HepG2 (cell line): ENCODE measurements around the gene KCNQ1OT1. TPM values are rescaled to one million over a fixed set of nuclear protein-coding genes. Genes with fewer than 3 reads are reported as not detected.

Source experiments
- ATAC-seq: fragments of 200-7000 bp; cut with Tn5 transposase; 3 replicates; pipeline ENCODE4 v1.9.1; 2020; ENCODE audit warnings: mild to moderate bottlenecking, moderate library complexity
- BruUV-seq: library from RNA; stranded (reverse); fragments of 400-500 nt; replicated peaks from 2 replicates; lab custom pipeline; 2021; lab: Mats Ljungman, UMichigan
- CTCF ChIA-PET: fragments of 300-600 bp; formaldehyde crosslinking; extraction: SDS; loops from one replicate; lab custom pipeline; 2021; ENCODE audit warnings: low total read pairs, inconsistent platforms, low intra/inter-chr PET ratio; lab: Yijun Ruan, JAX
- POLR2A ChIA-PET: fragments of 350-600 bp; sonication (Branson Sonifier 250); formaldehyde crosslinking; loops from one replicate; lab custom pipeline; 2020; ENCODE audit warnings: antibody characterized with exemption, inconsistent platforms; lab: Yijun Ruan, JAX
- DNase-seq: peaks from one replicate; pipeline ENCODE4 v3.0.0-alpha.2; 2015; ENCODE audit warnings: low spot score
- FAIRE-seq: peaks from 3 replicates; lab custom pipeline; 2011; peaks lifted over from hg19 to GRCh38; lab: Jason Lieb, UNC
- H2AFZ ChIP-seq: one replicate; pipeline ENCODE4 v1.6.1; 2011; ENCODE audit warnings: low read length, inconsistent platforms
- H3K27ac ChIP-seq: fragments of 300-600 bp; 3 replicates; pipeline ENCODE4 v1.8.0; 2011; ENCODE audit warnings: mixed run types, mild to moderate bottlenecking, mixed read lengths, low read length, inconsistent platforms; ENCODE audit not compliant: insufficient read depth; ENCODE audit errors: extremely low read length
- H3K27me3 ChIP-seq, 2 experiments: fragments of 200-600 bp in 1 of 2; 2 replicates in 1 of 2; 3 replicates in 1 of 2; pipeline versions ENCODE4 v1.6.0 to v1.8.0; 2011; ENCODE audit warnings: low read length in 2 of 2, mild to moderate bottlenecking in 2 of 2, moderate library complexity in 2 of 2, inconsistent platforms in 1 of 2; ENCODE audit not compliant: insufficient read depth in 2 of 2, control insufficient read depth in 1 of 2
- H3K36me3 ChIP-seq, 2 experiments: fragments of 200-600 bp in 1 of 2; replicated peaks in 1 of 2; 2 replicates in 1 of 2; 3 replicates in 1 of 2; pipeline versions ENCODE4 v1.5.1 to v1.8.0; 2011; ENCODE audit warnings: low read length in 2 of 2, inconsistent platforms in 1 of 2; ENCODE audit not compliant: insufficient read depth in 2 of 2, control insufficient read depth in 1 of 2
- H3K4me1 ChIP-seq: 2 replicates; pipeline ENCODE4 v1.5.1; 2012; ENCODE audit warnings: low read length, inconsistent platforms; ENCODE audit not compliant: insufficient read depth
- H3K4me2 ChIP-seq: 2 replicates; pipeline ENCODE4 v1.6.0; 2011; ENCODE audit warnings: low read depth, low read length, inconsistent platforms
- H3K4me3 ChIP-seq, 3 experiments: fragments of 200-600 bp in 1 of 3; sonication (generic), shearing (Covaris generic) in 1 of 3; replicated peaks in 1 of 3; 2 replicates each; pipeline ENCODE4 v1.5.1; 2011 to 2016; ENCODE audit warnings: low read length in 3 of 3, inconsistent platforms in 2 of 3, low read depth in 2 of 3, mild to moderate bottlenecking in 2 of 3, control low read depth in 1 of 3, mixed read lengths in 1 of 3; ENCODE audit not compliant: insufficient read depth in 1 of 3
- H3K79me2 ChIP-seq: one replicate; pipeline ENCODE4 v1.6.1; 2011; ENCODE audit warnings: low read length, inconsistent platforms; ENCODE audit not compliant: insufficient read depth
- H3K9ac ChIP-seq: 2 replicates; pipeline ENCODE4 v1.6.0; 2011; ENCODE audit warnings: mild to moderate bottlenecking, low read depth, low read length, inconsistent platforms; ENCODE audit not compliant: insufficient read depth
- H3K9me3 ChIP-seq: 2 replicates; pipeline ENCODE4 v1.5.1; 2012; ENCODE audit warnings: mild to moderate bottlenecking, low read length
- H4K20me1 ChIP-seq: 2 replicates; pipeline ENCODE4 v1.6.0; 2011; ENCODE audit warnings: inconsistent platforms, mild to moderate bottlenecking, low read length, moderate library complexity; ENCODE audit not compliant: insufficient read depth
- CBX5 ChIP-seq: sonication (generic); formaldehyde crosslinking; IDR thresholded peaks from 2 replicates; pipeline ENCODE4 v1.4.0; 2020; ENCODE audit warnings: missing genetic modification reagents, borderline replicate concordance
- FOXP1 ChIP-seq, 2 experiments: fragments of 450-650 bp in 1 of 2; IDR thresholded peaks; 2 replicates each; pipeline ENCODE4 v1.6.1; 2017 to 2018; ENCODE audit warnings: antibody characterized with exemption in 1 of 2
- GZF1 ChIP-seq: sonication (generic); formaldehyde crosslinking; IDR thresholded peaks from 2 replicates; pipeline ENCODE4 v1.5.1; 2020; ENCODE audit warnings: mild to moderate bottlenecking, missing genetic modification reagents
- MTF2 ChIP-seq: sonication (generic); formaldehyde crosslinking; IDR thresholded peaks from 2 replicates; pipeline ENCODE4 v1.5.0; 2020; ENCODE audit warnings: missing genetic modification reagents, borderline replicate concordance
- SALL1 ChIP-seq: sonication (generic); formaldehyde crosslinking; IDR thresholded peaks from 2 replicates; pipeline ENCODE4 v1.8.0; 2022; ENCODE audit warnings: mild to moderate bottlenecking, missing genetic modification reagents
- SMC3 ChIP-seq: IDR thresholded peaks from 2 replicates; pipeline ENCODE4 v1.6.1; 2011; ENCODE audit warnings: low read length, improper control_type of control experiment
- SPEN ChIP-seq: sonication (generic); formaldehyde crosslinking; IDR thresholded peaks from 2 replicates; pipeline ENCODE4 v1.5.1; 2020; ENCODE audit warnings: low read depth, mild to moderate bottlenecking, missing genetic modification reagents
- ZNF282 ChIP-seq: fragments of 450-650 bp; IDR thresholded peaks from 2 replicates; pipeline ENCODE4 v1.6.1; 2018; ENCODE audit not compliant: partially characterized antibody
- ZNF451 ChIP-seq: sonication (generic); formaldehyde crosslinking; IDR thresholded peaks from 2 replicates; pipeline ENCODE4 v1.5.0; 2020; ENCODE audit warnings: mild to moderate bottlenecking, missing genetic modification reagents
- ZNF724P ChIP-seq: sonication (generic); formaldehyde crosslinking; IDR thresholded peaks from 2 replicates; pipeline ENCODE4 v1.8.0; 2022; ENCODE audit warnings: missing genetic modification reagents, borderline replicate concordance
- WGBS: methylation state at CpG from one replicate; pipeline ENCODE4 v1.1.6; 2017; ENCODE audit warnings: low lambda C conversion rate; 5-methylcytosine and 5-hydroxymethylcytosine counted together
- in situ Hi-C: cut with HindIII; loops from 2 replicates; pipeline ENCODE4 v1.10.0; 2017; ENCODE audit warnings: low pct_unique_long_range_greater_than_20kb; ENCODE audit not compliant: extremely low pct_ligation_motif_present
- intact Hi-C: fragments of 100-400 bp; cut with micrococcal nuclease; formaldehyde crosslinking; loops from one replicate; pipeline ENCODE4 v1.10.0; 2022; ENCODE audit not compliant: unreplicated experiment
- polyA plus RNA-seq, 8 experiments: library from polyadenylated mRNA; depleted of rRNA in 3 of 8; stranded (reverse) in 7 of 8; unstranded in 1 of 8; fragments of >200 nt; fragmentation: Illumina TruSeq in 4 of 8; extraction: Trizol in 4 of 8; gene quantifications; 2 replicates each; pipeline versions ENCODE4 v1.2.1 to v1.2.3, GENCODE V29; 2011 to 2016; ENCODE audit warnings: low read depth in 4 of 8, missing spikeins in 1 of 8, mixed read lengths in 1 of 8; ENCODE audit not compliant: insufficient read depth in 1 of 8
- total RNA-seq, 5 experiments: library from RNA; depleted of rRNA; stranded (reverse); fragments of >200 nt; fragmentation: Illumina TruSeq; extraction: Trizol; gene quantifications; 2 replicates each; pipeline ENCODE4 v1.2.3, GENCODE V29; 2016; ENCODE audit warnings: low read depth in 1 of 5
- TF ChIP-seq, protein P1 (sequence below), 2 experiments: fragments of 450-650 bp in 1 of 2; sonication (generic) in 1 of 2; formaldehyde crosslinking; IDR thresholded peaks; 2 replicates each; pipeline versions ENCODE4 v1.5.0 to v1.8.0; 2020 to 2022; ENCODE audit warnings: mild to moderate bottlenecking in 1 of 2, missing genetic modification reagents in 1 of 2
- TF ChIP-seq, protein P2 (sequence below): IDR thresholded peaks from 2 replicates; pipeline ENCODE4 v1.6.1; 2016
- TF ChIP-seq, protein P3 (sequence below): sonication (generic); formaldehyde crosslinking; conservative IDR thresholded peaks from 2 replicates; pipeline ENCODE4 v1.4.0; 2020; ENCODE audit warnings: mild to moderate bottlenecking, missing genetic modification reagents, moderate library complexity

The KCNQ1OT1 gene
- total and polyA plus RNA-seq, 2 of the 13 experiments (the other 11 are each of a cell fraction or from before 2014, with no cell fraction given) = 1.3 to 18.9 TPM

DNA sequence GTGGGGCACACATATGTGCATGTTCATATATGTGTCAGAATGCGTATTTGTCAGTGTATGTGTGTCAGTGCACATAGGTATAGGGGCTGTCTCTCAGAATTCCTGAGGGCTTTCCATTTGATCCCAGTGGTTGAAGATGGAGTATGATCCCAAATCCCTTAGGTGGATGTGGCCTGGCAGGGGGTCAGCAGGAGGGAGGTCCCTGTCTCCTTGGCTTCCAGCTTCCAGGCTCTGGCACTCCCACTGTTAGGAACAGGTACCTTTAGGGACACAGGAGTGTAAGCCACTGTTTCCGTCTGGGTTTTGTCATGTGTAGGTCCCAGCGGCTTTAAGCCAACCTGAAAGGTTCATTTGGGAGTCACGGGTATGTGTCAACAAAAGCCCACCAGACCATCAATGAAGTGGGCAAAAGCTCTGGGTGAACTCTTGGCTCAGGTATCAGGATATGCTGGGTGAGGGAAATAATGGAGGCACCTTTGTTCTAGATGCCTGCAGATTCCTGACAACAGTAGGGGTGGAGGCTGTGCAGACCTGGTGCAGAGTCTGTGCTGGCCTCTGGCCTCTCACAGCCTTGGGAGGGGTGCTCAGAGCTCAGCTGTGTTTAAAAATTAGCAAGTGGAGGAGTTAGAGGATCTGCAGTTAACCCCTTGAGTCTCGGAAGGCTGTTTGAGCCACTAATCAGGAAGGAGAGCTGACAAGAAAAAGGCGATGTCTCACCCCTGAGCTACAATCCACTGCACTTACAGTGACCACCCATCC is 9.0 kb downstream of the KCNQ1OT1 start (continued):
- TF ChIP-seq SMC3 = no peak
- no peak for TF ChIP-seq GZF1 (CRISPR knock-in tag)
- 0 out of 2 replicates have a peak, but pooled peaks have one; percentile 5 for TF ChIP-seq ZNF451 (CRISPR knock-in tag)
- no peak for TF ChIP-seq ZNF282
- no peak for TF ChIP-seq MTF2 (CRISPR knock-in tag)
- TF ChIP-seq, protein P1, sequence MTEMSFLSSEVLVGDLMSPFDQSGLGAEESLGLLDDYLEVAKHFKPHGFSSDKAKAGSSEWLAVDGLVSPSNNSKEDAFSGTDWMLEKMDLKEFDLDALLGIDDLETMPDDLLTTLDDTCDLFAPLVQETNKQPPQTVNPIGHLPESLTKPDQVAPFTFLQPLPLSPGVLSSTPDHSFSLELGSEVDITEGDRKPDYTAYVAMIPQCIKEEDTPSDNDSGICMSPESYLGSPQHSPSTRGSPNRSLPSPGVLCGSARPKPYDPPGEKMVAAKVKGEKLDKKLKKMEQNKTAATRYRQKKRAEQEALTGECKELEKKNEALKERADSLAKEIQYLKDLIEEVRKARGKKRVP (CRISPR knock-in tag; IDR thresholded peaks at IDR 0.05) = no peak
- TF ChIP-seq ZNF724P = no peak
- TF ChIP-seq, protein P2, sequence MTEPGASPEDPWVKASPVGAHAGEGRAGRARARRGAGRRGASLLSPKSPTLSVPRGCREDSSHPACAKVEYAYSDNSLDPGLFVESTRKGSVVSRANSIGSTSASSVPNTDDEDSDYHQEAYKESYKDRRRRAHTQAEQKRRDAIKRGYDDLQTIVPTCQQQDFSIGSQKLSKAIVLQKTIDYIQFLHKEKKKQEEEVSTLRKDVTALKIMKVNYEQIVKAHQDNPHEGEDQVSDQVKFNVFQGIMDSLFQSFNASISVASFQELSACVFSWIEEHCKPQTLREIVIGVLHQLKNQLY (CRISPR knock-in tag) = no peak

DNA sequence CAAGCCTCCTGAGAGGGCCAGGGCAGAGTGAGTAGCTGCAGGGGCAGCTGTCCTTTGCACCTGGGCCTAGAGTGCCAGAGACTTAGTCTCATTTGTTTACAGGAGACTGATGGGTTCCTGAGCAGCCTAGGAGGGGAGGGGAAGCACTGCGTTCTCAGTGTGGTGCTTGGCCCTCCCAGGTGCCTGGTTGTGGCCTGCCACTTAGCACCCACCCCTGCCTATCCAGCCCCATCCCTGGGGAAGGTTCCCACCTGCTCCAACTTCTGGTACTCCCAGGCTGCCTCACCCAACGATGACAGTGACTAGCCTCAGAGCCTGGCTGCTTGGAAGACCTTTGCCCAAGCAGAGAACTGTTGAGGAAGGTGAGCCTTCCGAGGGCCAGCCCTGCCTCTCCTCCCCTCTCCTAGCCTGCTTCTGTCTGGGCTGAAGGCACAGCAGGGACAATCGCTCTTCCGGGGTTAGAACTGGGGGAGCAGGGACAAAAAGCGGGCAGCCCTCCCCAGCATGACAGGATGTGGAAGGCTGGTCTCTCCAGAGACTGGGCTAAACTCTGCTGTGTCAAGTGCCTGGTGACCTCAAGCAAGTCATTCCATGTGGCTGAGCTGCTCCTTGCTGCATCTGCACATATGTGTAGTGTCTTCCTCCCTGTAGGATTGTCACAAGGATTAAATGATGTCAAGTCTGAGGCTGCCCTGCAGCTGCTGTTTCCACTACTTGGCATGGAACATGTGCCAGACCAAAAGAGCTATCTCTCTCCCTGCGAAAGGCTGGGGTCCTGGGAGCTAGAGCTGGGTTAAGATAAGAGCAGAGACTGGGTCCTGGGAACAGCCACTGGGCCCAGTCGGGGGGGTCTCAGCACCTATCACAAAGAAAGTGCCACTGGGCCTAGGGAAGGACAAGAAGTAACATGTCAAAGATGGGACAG is 9.9 kb downstream of the KCNQ1OT1 start:
- in situ Hi-C loops = loop anchor here (5.0 to 10.0 kb wide), 2 partner anchors 207 to 265 kb away; no protein-coding TSS in a partner anchor
- no peak overlapping the region for H2AFZ ChIP-seq
- ATAC-seq = peak; percentile 4
- H3K27me3 ChIP-seq = no peaks in the 10 kb centered on the region
- peaks cover 100% of the 10 kb centered on the region for H4K20me1 ChIP-seq
- H3K9ac ChIP-seq = 0 out of 2 replicates have a peak overlapping the region, but pooled peaks have one; percentile 11
- peaks cover 47 to 96% of the 10 kb centered on the region in 2 experiments for H3K36me3 ChIP-seq
- WGBS = 66% methylated on average over 6 of the region's 8 CpGs
- intact Hi-C loops = loop anchor here (5.0 kb wide), 1 partner anchor 197 kb away; the partner anchor contains the start of gene CDKN1C
- DNase-seq = no peak
- H3K9me3 ChIP-seq = no peaks in the 10 kb centered on the region
- ChIA-PET POLR2A (interaction anchor here (1.2 to 10.8 kb wide), 4 partner anchors 10 to 127 kb away, joined by 6 to 201 read pairs (median 16); partner anchors contain the start of gene KCNQ1OT1), CTCF (no interaction called here)
- no TSS peak for BruUV-seq
- no peak overlapping the region for H3K4me3 ChIP-seq
- peak overlapping the region; percentile 78 for H3K4me2 ChIP-seq
- peak overlapping the region; percentile 45 for H3K27ac ChIP-seq
- peaks cover 100% of the 10 kb centered on the region for H3K79me2 ChIP-seq
- peaks cover 100% of the 10 kb centered on the region for H3K4me1 ChIP-seq
- no peak for FAIRE-seq
- TF ChIP-seq FOXP1 (IDR thresholded peaks at IDR 0.05) (no peak), FOXP1 (CRISPR knock-in tag; IDR thresholded peaks at IDR 0.05) (peak; percentile 30; the same call in 1 of the 2 replicates), SPEN (CRISPR knock-in tag) (peak; percentile 13; the same call in 1 of the 2 replicates), SALL1 (peak; percentile 50), CBX5 (CRISPR knock-in tag) (no peak)
- TF ChIP-seq, protein P3, sequence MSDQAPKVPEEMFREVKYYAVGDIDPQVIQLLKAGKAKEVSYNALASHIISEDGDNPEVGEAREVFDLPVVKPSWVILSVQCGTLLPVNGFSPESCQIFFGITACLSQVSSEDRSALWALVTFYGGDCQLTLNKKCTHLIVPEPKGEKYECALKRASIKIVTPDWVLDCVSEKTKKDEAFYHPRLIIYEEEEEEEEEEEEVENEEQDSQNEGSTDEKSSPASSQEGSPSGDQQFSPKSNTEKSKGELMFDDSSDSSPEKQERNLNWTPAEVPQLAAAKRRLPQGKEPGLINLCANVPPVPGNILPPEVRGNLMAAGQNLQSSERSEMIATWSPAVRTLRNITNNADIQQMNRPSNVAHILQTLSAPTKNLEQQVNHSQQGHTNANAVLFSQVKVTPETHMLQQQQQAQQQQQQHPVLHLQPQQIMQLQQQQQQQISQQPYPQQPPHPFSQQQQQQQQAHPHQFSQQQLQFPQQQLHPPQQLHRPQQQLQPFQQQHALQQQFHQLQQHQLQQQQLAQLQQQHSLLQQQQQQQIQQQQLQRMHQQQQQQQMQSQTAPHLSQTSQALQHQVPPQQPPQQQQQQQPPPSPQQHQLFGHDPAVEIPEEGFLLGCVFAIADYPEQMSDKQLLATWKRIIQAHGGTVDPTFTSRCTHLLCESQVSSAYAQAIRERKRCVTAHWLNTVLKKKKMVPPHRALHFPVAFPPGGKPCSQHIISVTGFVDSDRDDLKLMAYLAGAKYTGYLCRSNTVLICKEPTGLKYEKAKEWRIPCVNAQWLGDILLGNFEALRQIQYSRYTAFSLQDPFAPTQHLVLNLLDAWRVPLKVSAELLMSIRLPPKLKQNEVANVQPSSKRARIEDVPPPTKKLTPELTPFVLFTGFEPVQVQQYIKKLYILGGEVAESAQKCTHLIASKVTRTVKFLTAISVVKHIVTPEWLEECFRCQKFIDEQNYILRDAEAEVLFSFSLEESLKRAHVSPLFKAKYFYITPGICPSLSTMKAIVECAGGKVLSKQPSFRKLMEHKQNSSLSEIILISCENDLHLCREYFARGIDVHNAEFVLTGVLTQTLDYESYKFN (CRISPR knock-in tag) = 0 out of 2 replicates have a peak, but pooled peaks have one; percentile 17
